HG03108 (cell line): ENCODE results near the gene BAHCC1.
"Not testable (repeated sequence)": the region's sequence is repeated elsewhere in the genome, so short reads cannot be mapped to it uniquely, and the experiment has no call there.

Source experiments
- ATAC-seq: cut with Tn5 transposase; IDR thresholded peaks from one replicate; pipeline ENCODE4 v1.9.1; 2021; ENCODE audit warnings: moderate library complexity; ENCODE audit not compliant: unreplicated experiment

BAHCC1 gene

DNA sequence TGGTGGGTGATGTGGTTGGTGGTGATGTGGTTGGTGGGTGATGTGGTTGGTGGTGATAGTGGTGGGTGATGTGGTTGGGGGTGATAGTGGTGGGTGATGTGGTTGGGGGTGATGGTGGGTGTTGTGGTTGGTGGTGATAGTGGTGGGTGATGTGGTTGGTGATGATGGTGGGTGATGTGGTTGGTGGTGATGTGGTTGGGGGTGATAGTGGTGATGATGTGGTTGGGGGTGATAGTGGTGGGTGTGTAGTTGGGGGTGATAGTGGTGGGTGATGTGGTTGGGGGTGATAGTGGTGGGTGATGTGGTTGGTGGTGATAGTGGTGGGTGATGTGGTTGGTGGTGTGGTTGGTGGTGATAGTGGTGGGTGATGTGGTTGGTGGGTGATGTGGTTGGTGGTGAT, 29.8 kb downstream of the BAHCC1 start:
- not testable (repeated sequence) for ATAC-seq

DNA sequence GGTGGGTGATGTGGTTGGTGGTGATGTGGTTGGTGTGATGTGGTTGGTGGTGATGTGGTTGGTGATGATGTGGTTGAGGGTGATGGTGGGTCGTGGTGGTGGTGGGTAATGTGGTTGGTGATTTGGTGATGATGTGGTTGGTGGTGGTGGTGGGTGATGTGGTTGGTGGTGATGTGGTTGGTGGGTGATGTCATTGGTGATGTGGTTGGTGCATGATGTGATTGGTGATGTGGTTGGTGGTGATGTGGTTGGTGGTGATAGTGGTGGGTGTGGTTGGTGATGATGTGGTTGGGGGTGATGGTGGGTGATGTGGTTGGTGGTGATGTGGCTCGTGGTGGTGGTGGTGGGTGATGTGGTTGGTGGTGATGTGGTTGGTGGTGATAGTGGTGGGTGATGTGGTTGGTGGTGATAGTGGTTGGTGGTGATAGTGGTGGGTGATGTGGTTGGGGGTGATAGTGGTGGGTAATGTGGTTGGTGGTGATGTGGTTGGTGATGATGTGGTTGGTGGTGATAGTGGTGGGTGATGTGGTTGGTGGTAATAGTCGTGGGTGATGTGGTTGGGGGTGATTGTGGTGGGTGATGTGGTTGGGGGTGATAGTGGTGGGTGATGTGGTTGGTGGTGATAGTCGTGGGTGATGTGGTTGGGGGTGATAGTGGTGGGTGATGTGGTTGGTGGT, 30.6 kb downstream of the BAHCC1 start:
- not testable (repeated sequence) for ATAC-seq

DNA sequence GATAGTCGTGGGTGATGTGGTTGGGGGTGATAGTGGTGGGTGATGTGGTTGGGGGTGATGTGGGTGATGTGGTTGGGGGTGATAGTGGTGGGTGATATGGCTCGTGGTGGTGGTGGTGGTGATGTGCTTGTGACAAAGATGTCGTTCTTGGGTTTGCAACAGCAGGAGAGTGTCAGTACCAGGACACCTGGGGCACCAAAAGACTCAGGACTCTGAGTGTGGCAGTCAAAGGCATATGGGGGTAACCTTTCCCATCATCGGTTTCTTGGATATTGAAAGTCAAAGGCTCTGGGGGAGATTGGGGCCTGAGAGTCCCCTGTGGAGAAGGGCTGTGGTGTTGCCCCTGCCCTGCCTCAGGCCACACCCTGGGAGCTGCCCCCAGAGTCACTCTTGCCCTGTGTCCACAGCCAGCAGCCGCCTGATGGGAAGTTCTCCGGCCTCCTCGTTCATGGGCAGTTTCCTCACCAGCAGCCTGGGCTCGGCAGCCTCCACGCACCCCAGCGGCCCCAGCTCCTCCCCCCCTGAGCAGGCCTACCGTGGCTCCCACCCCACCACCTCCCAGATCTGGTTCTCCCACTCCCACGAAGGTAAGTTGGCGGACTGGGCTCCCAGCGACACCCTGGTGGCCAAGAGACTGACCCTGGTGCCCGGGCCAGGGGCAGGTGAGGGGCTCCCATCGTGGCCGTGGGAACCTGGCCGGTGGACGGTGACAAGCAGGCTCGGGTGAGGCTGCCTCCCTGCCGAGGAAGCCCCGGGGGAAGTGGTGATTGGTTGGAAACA, 31.3 kb downstream of the BAHCC1 start:
- ATAC-seq, result no peak

- ATAC-seq, result no peak
Observed at GRCh38 chr17:81427173-81428120, 32.2 kb downstream of the BAHCC1 start.

- ATAC-seq, result no peak
Observed at GRCh38 chr17:81428121-81428515, 32.9 kb downstream of the BAHCC1 start.

GRCh38 chr17:81428516-81428915, 33.3 kb downstream of the BAHCC1 start:
- no peak for ATAC-seq

- ATAC-seq, result no peak
Observed at GRCh38 chr17:81428948-81429774, 33.9 kb downstream of the BAHCC1 start.

DNA sequence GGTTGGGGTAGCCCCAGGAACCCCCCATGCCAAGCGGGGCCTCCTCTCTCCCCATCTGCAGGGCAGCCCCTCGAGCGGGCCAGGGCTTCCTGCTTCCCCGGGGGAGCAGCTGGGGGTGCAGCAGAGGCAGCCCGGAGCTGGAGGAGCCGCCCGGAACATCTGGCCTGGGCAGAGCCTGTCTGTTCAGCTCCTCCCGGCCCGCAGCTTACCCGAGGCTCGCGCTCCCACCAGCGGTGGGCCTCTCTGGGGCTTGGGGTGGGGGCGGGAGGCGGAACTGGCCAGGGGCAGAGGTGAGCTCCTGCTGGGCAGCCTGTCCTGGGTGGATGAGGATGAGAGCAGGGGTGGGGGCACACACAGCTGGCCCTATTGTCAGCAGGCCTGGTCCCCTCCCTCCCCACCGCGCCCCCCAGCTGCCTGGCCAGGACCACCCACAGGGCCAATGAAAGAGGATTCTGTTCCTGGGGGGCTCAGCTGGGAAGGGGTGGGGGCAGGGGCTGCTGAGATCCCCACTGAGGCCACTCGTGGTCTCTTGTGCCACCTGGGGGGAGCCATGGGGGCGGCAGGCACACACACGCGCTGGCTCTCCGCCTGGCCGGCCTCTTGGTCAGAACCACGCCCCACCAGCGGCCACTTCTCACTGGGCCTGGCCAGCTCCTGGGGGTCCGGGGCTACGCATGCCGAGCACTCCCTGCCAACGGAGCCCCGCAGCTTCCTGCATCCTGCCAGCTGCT, 34.7 kb downstream of the BAHCC1 start:
- ATAC-seq, result no peak

DNA sequence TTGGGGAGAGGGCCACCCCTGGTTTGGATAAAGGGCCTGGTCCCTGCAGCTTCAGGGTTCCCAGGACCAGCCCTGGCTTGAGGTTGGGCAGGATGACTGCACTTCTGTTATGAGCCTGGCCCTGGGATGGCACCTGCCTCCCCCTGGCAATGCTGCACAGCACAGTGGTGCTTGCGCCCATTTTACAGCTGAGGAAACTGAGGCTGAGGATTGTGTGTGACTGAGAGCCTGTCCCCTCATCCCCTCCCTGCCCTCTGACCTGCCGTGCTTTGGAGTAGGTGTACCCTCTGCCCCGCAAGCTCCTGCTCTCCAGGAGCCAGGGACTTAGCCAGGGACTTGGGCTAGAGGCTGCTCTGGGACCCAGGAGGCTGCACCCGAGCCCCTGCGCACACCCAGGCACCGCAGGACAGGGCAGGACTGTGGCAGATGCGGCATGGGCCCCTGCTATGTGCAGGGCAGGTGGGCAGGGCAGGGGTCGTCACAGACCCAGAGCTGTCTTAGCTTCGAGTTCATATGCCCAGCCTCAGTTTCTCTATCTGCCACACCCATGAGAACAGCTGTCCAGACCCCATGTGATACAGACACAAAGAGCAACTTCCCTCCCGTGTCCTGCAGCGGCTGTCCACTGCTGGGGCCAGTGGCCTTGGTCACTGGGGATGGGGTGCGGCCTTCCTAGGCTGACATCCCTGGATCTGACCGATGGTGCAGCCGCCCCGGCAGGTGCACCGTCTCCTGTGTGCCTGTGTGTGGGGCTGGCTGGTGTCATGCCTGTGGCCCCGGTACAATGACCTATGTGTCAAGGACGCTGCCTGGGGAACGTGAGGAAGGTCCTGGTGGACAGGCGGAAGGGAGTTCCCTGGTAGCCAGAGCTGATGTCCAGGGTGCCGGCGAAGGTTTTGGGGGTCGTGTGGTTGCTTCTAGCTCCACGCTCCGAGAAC, 36.6 kb downstream of the BAHCC1 start:
- ATAC-seq, result no peak

DNA sequence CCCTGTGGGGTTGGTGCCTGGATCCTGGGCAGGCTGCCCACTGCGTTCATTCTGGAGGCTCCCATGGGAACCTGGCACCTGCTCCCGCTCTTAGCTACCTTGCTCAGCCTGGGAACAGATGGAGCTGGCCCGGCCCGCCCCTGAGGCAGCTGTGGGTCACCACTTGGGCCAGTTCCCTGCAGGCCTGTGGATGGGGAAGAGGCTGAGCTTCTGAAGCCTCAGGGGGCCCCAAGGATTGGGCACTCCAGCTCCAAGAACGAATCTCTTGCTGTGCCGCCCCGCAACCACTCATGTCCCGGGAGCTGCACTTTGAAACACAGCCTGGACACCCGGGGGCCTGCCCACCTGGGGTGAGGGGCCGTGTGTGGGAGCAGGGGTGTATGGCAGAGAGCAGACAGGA, 37.7 kb downstream of the BAHCC1 start:
- ATAC-seq, result no peak

DNA sequence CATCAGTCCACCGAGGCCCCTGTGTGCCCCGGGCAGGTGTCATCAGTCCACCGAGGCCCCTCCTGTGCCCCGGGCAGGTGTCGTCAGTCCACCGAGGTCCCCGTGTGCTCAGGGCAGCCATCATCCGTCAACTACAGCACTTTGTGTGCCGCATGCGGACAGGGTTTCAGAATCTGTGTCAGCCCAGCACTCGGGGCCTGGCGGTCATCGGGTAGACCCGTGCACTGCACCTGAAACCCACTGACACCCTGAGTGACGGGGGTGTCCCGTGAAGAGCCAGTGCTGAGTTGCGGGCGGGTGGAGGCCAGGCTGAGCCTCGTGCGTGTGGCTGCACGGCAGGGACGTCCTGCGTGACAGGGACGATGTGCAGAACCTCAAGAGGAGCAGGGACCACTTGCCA, 38.4 kb downstream of the BAHCC1 start:
- ATAC-seq, result no peak

DNA sequence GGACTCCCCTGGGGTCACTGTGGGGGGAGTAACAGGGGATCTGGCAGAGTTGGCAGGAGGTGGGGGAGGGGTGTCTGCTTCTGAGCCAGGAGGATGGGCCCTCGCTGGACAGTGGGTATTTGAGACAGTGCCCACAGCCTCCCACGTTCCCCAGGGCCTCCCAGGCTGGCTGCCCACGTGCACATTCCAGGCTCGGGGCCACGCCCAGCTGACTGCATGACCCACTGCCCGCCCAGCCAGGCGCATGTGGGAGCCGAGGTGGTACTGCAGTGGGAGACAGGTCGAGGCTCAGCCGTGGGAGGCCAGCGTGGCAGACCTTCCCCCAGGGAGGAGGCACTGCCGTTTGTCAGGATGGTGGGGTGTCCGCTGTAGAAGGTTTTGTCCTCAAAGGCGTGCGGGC, 38.8 kb downstream of the BAHCC1 start:
- no peak for ATAC-seq

GRCh38 chr17:81434681-81435417, 39.6 kb downstream of the BAHCC1 start:
- no peak for ATAC-seq

GRCh38 chr17:81435652-81436293, 40.5 kb downstream of the BAHCC1 start:
- ATAC-seq, result no peak

GRCh38 chr17:81436294-81436849, 41.1 kb downstream of the BAHCC1 start:
- ATAC-seq, result no peak

- ATAC-seq, result no peak
Observed at GRCh38 chr17:81437191-81437651, 42.0 kb downstream of the BAHCC1 start.

DNA sequence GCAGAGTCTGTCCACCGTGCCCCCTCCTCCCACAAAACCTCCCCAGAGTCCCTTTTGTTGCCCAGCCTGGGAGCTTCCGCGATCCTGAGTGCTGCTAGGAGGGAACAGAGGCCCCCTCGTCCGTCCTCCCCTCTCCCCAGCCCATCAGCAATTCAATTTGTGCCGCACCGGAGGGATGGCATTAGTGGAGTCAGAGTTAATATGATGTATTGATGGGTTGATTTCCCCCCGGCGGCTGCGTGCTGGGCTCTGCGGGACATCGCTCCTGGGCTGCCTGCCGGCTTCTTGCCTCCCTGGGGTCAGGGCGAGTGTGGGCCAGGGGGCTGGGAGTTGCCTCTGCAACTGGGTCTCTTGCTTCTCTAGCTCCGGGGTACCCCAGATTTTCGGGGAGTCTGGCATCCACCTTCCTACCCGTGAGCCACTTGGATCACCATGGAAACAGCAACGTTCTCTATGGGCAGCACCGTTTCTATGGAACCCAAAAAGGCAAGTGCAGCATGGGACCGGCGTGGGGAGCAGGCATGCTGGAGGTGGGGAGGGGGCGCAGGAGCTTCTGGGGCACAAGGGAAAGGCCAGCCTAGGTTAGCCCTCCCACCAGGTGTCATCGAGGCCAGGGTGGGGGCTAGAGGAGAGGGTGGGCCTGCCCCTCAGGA, 42.9 kb downstream of the BAHCC1 start:
- ATAC-seq, result no peak
